ENCODE data around the gene ZNF407. TPM values are rescaled to one million over a fixed set of nuclear protein-coding genes. Genes with fewer than 3 reads are reported as not detected.

The ZNF407 gene
- total RNA-seq, 1 experiment from 2014 or later: 4.4 TPM

DNA sequence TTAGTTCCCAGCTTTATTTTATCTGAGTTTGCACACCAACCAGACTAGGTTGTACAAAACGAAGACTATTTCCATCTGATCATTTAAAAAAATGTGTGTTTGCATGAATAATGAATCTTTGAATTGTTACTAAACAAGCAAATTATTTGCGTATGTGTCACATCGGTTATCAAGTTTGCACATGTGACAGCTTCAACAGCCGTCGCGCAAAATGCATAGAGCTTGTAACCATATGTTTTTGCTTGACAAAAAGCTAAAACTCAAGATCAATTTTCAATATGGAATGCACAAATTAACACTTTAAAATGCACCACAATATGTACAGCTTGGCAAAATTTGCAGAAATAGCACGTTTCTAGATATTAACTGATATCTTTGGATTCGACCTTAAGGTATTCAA, 427.2 kb downstream of the ZNF407 start:
- no peaks in the 10 kb centered on the region for H3K9me3 ChIP-seq
- DNase-seq: no peak
- H3K4me3 ChIP-seq: no peak overlapping the region
- H3K27me3 ChIP-seq: no peaks in the 10 kb centered on the region
- no peaks in the 10 kb centered on the region for H3K36me3 ChIP-seq

DNA sequence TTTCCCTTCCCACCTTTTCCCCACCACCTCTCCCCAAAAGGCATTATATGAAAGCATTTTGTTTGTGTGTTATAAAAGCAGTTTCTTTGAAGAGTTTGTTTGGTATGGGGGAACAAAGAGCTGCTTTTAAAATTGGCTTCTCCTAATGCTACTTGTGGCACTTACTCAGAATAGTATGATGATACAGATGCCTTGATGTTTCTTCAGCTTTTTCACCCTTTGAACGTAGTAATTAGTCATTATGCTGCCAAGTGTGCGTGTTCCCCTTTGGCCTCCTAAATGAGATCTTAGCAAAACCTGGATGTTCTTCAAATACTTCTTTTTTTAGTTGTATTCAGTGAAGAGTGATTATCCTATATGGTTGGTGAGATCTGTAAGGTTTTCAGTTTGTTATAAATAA, 427.9 kb downstream of the ZNF407 start:
- DNase-seq: no peak
- H3K27me3 ChIP-seq: no peaks in the 10 kb centered on the region
- no peaks in the 10 kb centered on the region for H3K9me3 ChIP-seq
- H3K4me3 ChIP-seq: no peak overlapping the region
- no peaks in the 10 kb centered on the region for H3K36me3 ChIP-seq

DNA sequence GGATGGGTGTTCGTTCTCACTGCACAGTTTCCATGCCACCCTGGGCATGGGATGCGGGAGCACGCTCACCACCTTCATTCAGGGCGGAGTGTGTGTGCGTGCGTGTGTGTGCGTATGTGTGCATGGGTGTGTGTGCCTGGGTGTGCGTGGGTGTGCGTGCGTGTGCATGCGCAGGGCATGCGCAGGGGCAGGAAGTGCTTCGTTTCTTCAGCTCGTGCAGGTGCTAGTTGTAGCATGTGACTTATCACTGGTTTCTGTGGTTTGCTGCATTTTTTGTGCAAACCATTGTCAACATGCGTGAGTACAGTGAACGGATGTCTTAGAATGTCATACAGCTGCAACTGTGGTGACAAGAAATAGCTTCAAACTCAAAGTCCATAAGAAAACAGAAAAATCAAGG, 431.8 kb downstream of the ZNF407 start:
- DNase-seq: no peak
- no peaks in the 10 kb centered on the region for H3K36me3 ChIP-seq
- no peaks in the 10 kb centered on the region for H3K9me3 ChIP-seq
- H3K27me3 ChIP-seq: no peaks in the 10 kb centered on the region
- H3K4me3 ChIP-seq: no peak overlapping the region

DNA sequence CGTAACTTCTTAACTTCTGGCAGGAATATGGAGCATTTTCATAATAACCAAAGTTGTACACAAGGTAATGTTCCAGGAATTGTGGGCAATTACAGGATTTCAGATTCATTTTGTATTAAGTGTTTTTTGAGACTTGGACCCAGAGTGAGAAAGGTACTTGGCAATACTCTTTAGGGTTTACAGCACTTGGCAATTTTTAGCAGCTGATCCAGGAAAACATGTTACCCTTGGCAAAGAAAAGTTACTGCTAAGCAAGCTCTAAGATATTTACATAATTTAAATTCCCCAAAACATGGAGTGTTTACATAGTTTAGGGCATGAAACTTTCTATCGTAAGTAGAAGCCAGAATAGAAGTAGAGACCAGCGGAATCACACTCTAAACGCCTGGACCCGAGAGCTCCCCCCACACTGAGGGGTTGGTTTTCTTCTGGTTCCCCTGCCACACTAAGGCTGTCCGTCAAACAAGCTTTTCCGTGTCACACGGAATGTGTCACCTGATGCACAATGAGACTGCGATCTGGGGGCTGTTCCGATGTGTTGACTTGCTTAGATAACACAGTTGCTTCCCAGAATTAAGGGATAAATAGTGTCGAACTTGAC, 434.1 kb downstream of the ZNF407 start:
- no peaks in the 10 kb centered on the region for H3K9me3 ChIP-seq
- H3K36me3 ChIP-seq: no peaks in the 10 kb centered on the region
- H3K4me3 ChIP-seq: no peak overlapping the region
- DNase-seq: no peak
- no peaks in the 10 kb centered on the region for H3K27me3 ChIP-seq

DNA sequence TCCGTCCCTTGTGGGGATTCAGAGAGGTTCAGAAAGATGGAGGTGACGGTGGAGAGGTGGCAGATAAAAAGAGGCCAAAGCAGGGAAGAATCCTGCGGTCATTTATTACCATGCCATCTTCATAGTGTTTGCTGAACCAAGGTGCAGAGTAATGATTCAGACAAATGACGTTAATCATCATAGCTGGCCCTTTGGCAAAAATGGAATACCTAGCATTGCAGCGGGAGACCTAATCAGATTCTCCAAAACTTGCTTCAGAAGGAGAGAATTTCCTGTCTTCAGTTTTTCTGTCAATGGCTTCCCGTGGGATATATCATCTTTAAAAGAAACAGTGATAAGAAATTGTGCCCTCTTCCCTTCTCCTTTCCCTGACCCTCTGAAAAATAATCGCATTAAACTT, 435.8 kb downstream of the ZNF407 start:
- Histone ChIP-seq H3K4me3 (no peak overlapping the region), H3K36me3 (no peaks in the 10 kb centered on the region), H3K27me3 (no peaks in the 10 kb centered on the region), H3K9me3 (no peaks in the 10 kb centered on the region)
- DNase-seq: no peak

DNA sequence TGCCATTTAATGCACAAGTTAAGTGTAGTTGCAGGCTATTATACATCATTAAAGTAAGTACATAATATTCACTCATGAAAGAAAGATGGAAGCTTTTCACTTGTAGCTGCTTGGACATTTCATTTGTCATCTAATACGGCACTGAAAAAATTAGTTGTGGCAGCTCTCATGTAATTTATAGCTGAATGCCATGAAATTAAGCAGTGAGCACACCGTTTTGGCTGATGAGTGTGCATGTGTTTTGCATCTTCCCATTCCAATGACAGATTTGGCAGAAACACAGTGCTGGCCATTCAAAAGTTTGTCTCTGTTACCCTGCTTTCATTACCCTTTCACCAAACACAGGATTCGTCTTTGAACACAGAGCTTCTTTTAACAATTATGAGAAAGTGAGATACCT, 437.3 kb downstream of the ZNF407 start:
- H3K27me3 ChIP-seq: no peaks in the 10 kb centered on the region
- no peak for DNase-seq
- H3K36me3 ChIP-seq: no peaks in the 10 kb centered on the region
- H3K4me3 ChIP-seq: no peak overlapping the region
- H3K9me3 ChIP-seq: no peaks in the 10 kb centered on the region

DNA sequence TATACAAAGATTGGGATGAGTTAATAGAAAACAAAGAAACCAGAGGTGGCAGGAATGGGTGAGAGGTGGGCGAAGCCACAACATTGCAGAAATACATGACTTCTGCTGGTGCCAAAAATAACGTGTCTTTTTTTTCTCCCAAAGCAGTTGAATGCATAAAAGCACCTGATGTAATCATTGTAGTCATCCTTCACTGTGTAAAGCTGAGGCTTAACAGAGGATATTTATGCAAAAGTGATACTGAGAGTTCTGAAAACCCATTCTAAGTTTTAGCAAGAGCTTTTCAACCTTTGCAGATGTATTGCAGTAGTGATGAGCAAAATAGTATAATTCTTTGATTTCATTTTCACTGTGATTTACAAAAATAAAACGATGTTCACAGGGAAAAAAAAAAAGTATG, 438.3 kb downstream of the ZNF407 start:
- no peak for DNase-seq
- Histone ChIP-seq H3K27me3 (no peaks in the 10 kb centered on the region), H3K9me3 (no peaks in the 10 kb centered on the region), H3K4me3 (no peak overlapping the region), H3K36me3 (no peaks in the 10 kb centered on the region)

DNA sequence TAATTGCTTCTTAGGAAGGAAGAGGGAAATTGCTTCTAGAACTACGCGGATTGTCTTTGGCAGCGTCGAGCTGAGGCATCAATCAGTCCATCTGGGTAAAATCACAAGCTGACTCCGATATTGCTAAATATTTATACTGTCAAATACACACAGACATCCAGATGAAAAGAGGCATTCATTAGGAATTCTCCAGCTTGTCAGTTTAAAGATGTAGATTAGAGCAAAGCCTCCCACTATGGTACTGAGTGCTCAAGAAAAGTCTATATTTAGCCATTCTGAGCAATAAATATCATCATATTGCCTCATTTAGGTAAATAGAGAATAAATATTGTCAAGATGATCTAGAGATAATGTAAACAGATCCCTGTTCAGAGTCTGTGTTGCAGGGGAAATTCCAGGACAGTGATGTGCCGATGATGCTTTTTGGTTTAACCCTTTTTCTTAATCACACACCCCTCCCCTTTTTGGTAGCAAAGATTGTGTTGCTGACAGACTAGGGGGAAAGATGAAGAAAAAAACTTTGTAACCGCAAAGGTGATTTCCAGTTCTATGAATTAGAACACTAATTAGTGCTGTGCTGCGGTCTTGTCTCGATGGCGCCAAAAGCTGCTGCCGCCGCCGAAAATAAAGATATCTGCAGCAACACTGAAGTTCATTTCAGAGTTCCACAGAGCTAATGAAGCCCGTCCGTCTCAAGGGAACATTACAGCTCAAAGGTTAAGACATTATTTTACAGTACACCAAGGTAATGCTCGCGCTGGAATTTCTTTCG, 439.4 kb downstream of the ZNF407 start:
- DNase-seq: no peak
- no peaks in the 10 kb centered on the region for H3K36me3 ChIP-seq
- H3K4me3 ChIP-seq: no peak overlapping the region
- no peaks in the 10 kb centered on the region for H3K27me3 ChIP-seq
- no peaks in the 10 kb centered on the region for H3K9me3 ChIP-seq

DNA sequence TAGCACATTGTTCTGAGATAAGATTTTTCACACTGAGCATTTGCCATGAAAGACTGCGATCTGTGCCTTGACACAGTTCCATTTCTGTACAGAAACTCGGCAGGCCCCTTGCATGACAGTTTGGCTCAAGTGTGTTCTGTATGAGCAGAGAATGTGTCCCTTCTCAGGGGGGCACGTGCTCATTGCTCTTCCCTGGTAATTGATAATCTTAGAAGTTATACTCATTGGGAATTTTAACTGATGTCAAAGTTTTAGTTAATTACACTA, 440.0 kb downstream of the ZNF407 start:
- no peak for DNase-seq
- no peaks in the 10 kb centered on the region for H3K27me3 ChIP-seq
- H3K4me3 ChIP-seq: no peak overlapping the region
- H3K36me3 ChIP-seq: no peaks in the 10 kb centered on the region
- no peaks in the 10 kb centered on the region for H3K9me3 ChIP-seq

DNA sequence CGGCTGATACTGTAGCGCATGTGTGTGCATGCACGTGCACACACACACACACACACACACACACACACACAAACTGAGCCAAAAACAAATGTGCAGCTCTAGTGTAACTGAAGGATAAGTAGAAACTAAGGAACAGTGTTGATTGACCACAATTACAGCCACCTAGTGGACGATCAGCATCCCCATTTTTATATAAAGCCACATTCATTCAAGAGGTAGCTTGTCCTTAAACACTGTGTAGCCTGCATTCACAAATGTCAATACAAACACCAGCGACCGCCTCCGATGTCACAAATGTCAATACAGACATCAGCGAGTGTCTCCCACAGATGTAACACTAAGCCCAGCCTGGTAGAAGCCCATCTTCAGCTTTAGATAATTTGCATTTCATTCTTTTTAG, 443.9 kb downstream of the ZNF407 start:
- Histone ChIP-seq H3K4me3 (no peak overlapping the region), H3K27me3 (no peaks in the 10 kb centered on the region), H3K9me3 (no peaks in the 10 kb centered on the region), H3K36me3 (no peaks in the 10 kb centered on the region)
- DNase-seq: no peak

DNA sequence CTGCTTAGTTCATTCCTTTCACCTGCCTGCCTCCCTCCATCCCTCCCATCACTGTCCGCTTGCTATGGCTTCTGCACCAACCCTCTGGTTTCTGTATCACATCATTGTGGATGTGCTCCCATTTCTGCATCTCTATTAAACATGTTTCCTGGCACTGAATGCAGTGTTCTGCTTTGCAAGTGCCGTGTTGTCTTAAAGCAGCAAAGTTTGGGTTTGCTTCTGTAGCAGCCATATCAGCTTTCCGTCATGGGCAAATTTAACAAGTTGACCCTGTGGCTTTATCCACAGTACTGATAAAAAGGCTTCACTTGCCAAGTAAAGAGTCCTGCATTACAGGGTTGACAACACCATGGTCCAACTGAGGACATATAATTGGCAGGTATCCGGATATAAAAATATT, 445.8 kb downstream of the ZNF407 start:
- no peak for DNase-seq

DNA sequence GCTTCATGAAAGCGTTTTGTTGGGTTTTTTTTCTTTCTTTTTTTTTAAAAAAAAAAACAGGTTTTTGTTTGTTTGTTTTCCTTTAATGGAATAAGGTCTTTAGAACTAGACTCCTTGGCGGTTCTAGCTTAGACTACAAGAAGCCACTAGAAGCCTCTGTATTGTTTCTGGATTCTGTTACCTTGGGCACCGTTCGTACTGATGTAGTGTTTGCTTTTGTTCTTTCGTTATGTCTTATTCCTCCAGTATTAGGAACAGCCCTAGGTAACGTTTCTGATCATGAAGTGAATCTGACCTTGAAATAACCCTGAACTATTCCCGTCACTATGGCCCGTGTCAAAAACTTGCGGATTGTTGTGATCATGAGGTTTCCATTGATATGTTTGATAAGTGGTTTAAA, 446.6 kb downstream of the ZNF407 start:
- Histone ChIP-seq H3K36me3 (no peaks in the 10 kb centered on the region), H3K9me3 (no peaks in the 10 kb centered on the region), H3K27me3 (no peaks in the 10 kb centered on the region), H3K4me3 (no peak overlapping the region)
- no peak for DNase-seq

More for the DNA sequence above, 445.8 kb downstream of the ZNF407 start:
- Histone ChIP-seq H3K4me3 (no peak overlapping the region), H3K27me3 (no peaks in the 10 kb centered on the region), H3K36me3 (no peaks in the 10 kb centered on the region), H3K9me3 (no peaks in the 10 kb centered on the region)

DNA sequence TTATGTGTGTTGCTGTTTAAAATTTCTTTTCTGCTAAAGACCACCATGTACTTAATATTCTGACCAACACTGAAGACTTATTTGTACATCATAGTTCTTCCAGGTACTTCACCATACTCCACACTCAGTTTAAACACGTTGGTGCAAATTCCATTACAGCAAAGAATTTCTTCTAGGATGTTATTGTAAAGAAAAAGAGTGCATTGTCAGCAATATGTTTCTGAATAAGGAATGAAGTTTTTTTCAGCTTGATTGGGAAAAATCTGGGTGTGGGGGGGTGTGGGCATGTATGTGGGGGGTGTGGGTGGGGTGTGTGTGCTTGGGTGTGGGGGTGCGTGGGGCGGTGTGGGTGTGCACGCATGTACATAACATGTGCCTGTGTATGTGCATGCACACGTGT, 447.1 kb downstream of the ZNF407 start:
- no peaks in the 10 kb centered on the region for H3K36me3 ChIP-seq
- no peak for DNase-seq
- H3K4me3 ChIP-seq: no peak overlapping the region
- no peaks in the 10 kb centered on the region for H3K27me3 ChIP-seq
- H3K9me3 ChIP-seq: no peaks in the 10 kb centered on the region

DNA sequence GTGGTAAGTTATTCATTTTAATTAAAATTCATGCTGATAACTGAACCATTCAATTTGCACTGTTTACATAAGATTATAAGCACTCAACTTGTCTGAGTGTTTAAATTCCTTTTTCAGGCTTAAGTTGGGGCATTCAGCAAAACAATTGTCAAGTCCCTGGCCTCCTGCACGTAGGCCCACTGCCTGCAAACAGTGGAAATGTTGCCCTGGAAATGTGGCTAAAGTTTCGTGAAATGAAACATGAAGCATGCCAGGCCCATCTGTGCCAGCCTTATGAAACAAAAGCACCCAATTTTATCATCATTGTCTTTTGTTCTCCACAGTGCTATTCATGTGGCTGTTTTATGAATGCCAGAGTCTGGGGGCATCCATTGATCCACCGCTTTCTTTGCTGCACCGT, 447.6 kb downstream of the ZNF407 start:
- Histone ChIP-seq H3K4me3 (no peak overlapping the region), H3K9me3 (no peaks in the 10 kb centered on the region), H3K27me3 (no peaks in the 10 kb centered on the region), H3K36me3 (no peaks in the 10 kb centered on the region)
- DNase-seq: no peak

DNA sequence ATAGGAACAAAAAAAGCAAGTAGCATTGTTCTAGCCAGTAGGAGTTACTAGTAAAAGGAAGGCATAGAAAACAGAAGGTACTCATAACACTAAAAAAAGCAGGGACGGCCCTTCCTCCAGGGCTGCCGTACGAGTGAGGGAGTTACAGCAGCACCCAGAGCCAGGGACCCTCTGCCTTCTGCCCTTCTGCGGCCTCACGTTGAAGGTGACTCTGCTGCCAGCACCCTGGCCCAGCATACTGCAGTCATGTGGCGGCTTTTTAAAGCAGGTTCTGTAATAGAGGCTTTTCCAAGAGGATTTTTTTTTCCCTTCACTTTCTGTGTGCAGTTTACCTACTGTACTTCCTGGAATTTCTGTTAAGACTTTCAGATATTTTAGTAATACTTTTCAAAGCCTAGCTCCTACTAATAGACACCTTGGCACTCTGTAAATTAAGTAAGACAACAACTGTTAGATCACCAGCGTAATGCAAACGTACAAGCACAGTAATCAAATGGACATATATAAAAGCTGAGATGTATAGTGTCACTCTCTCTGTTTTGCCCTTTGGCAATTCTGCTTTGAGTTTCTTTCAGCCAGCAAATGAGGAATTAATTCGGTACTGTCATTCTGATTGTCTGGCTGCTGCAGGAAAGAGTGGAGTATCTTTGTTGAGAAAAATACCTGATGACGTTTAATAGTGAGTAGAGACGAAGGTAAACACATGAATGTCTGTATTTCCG, 449.7 kb downstream of the ZNF407 start:
- Histone ChIP-seq H3K4me3 (no peak overlapping the region), H3K9me3 (no peaks in the 10 kb centered on the region), H3K27me3 (no peaks in the 10 kb centered on the region), H3K36me3 (no peaks in the 10 kb centered on the region)
- no peak for DNase-seq

DNA sequence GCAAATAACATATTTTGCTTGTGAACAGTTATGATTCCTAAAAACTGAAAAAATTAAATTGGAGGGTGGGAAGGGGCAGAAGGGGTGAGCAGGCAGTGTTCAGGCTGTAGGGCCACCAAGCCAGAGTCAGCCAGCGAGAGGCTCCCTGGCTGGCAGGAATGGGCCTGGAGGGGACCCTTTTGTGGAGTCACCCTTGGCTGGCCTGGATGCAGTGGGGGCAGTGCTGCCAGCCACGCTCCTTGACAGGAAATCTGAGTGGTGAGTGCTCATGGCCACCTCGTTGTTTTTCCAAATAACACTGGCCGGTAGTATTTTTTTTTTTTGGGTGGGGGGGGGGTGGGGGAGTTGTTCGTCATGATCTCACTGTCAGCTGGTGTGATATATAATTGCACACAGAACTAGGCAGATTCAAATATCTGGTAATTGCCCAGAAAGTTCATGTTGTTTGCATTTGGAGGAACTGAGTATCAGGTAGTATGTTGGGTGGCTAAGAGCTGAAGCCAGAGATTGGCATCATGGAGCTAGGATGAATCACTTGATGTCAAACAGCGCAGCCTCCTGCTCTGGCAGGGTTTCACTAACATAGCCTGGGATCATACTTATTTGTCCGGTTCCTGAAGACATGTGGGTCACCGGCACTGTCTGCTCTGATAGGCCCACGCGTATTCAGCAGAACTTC, 451.2 kb downstream of the ZNF407 start:
- no peak for DNase-seq
- no peaks in the 10 kb centered on the region for H3K36me3 ChIP-seq

DNA sequence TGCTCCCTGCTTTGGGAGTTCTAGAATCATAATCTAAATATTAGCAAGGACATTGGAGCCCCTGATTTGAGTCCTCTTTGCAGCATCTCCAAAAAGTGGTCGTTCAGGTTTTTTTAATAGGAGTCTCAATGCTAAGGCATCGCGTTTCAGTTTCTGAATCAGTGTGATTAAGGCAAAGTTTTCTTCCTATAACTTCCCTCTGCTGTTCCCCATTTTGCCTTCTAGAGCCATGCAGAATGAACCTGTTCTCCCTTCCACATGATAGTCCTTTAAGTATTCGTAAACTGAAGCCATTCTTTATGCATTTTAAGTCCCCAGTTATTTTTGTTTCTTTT, 451.8 kb downstream of the ZNF407 start:
- DNase-seq: no peak
- H3K27me3 ChIP-seq: no peaks in the 10 kb centered on the region
- H3K9me3 ChIP-seq: no peaks in the 10 kb centered on the region
- H3K4me3 ChIP-seq: no peak overlapping the region
- H3K36me3 ChIP-seq: no peaks in the 10 kb centered on the region

More for the DNA sequence above, 451.2 kb downstream of the ZNF407 start:
- H3K4me3 ChIP-seq: no peak overlapping the region
- no peaks in the 10 kb centered on the region for H3K9me3 ChIP-seq
- H3K27me3 ChIP-seq: no peaks in the 10 kb centered on the region

DNA sequence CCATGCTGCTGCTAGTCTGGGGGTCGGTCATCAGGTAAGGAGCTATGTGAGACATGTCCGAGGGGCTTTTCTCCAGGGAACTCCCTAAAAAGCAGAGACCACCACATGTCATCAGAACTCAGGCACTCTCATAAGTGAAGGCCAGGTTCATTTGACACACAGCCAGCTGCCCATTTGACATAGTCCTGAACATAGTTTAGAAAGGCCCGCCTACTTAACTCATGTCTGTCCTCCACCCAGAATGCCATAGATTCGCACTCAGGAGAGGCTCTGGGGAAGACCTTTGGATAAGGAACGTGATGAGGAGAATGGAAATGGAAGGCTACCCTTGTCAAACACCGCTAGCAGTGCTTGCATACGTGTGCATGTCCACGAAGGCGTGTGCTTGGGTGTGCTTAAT, 454.1 kb downstream of the ZNF407 start:
- Histone ChIP-seq H3K27me3 (no peaks in the 10 kb centered on the region), H3K4me3 (no peak overlapping the region), H3K9me3 (no peaks in the 10 kb centered on the region), H3K36me3 (no peaks in the 10 kb centered on the region)
- no peak for DNase-seq
